IMR-90 (cell line): Measurements from ENCODE around the gene SERINC3.

Source experiments
- CEBPB ChIP-seq: IDR thresholded peaks from 2 replicates; pipeline ENCODE4 v1.6.1; 2012; ENCODE audit warnings: low read depth, low read length, improper control_type of control experiment
- CTCF ChIP-seq: conservative IDR thresholded peaks from 2 replicates; pipeline ENCODE4 v1.5.1; 2012; ENCODE audit warnings: mild to moderate bottlenecking, low read depth, low read length, improper control_type of control experiment
- ELK1 ChIP-seq: fragments of 150-350 bp; IDR thresholded peaks from 2 replicates; pipeline ENCODE4 v1.6.1; 2016; ENCODE audit warnings: low read depth, mild to moderate bottlenecking, low read length, moderate library complexity, borderline replicate concordance
- POLR2A ChIP-seq: IDR thresholded peaks from 2 replicates; pipeline ENCODE4 v1.6.1; 2012; ENCODE audit warnings: mild to moderate bottlenecking, low read depth, low read length

- TF ChIP-seq CTCF (no peak), ELK1 (no peak), POLR2A (no peak), CEBPB (no peak)
Measured at GRCh38 chr20:44459271-44459670, 62.6 kb downstream of the SERINC3 start.
